Measurements from ENCODE around the gene MSH5. TPM values are rescaled to one million over a fixed set of nuclear protein-coding genes. Genes with fewer than 3 reads are reported as not detected.

Gene MSH5
- total and polyA plus RNA-seq, 2 donors (not counting 1 experiment from before 2014, with no cell fraction given) = 4.3 to 6.0 TPM

DNA sequence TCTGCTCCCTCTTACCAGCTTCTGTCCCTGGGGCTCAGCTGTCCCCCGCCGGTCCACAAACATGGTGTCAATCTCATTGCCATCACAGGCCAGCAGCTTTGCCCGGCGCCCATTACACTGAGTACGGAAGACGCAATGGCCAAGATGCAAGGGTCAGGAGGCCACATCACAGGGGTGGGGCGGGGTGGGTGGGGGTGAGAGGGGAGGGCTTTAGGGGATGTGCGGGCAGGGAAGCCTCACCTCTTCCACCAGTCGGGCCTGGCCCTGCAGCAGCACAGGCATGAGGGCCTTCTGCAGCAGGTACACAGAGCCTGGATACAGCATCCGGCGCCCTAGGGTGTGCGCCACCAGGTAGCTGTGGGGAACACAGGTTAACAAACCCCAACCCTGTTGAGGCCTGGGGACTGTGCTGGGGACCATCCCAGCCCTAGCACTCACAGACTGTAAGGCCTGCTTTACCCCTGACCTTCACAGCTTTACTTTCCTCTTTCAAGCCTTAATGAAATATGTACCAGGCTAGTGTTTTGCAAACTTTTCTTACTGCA, 48.2 kb upstream of the MSH5 start:
- no peak overlapping the region for H3K9ac ChIP-seq (ENCODE audit: insufficient read depth, low read length)
- H3K27me3 ChIP-seq (ENCODE audit: control insufficient read depth, insufficient read depth, low read length) = no peaks in the 10 kb centered on the region
- H3K36me3 ChIP-seq (ENCODE audit: control insufficient read depth, insufficient read depth, low read length) = peaks cover 31% of the 10 kb centered on the region
- H4K20me1 ChIP-seq (ENCODE audit: control insufficient read depth, extremely low read depth, insufficient read depth, low read length) = no peaks in the 10 kb centered on the region
- H3K9me3 ChIP-seq (ENCODE audit: control insufficient read depth, insufficient read depth, low read depth, low read length) = no peaks in the 10 kb centered on the region
- no peak overlapping the region for H3K4me3 ChIP-seq (replicated peaks in 1 of 4; ENCODE audit: control extremely low read depth in 1 of 4, insufficient read depth in 1 of 4, low read depth in 3 of 4, low read length in 4 of 4)
- H3K27ac ChIP-seq (ENCODE audit: insufficient read depth, low read length) = no peak overlapping the region
- DNase-seq (ENCODE audit: low read depth in 2 of 2) = no peak
- H3K79me2 ChIP-seq (ENCODE audit: control insufficient read depth, insufficient read depth, low read length) = no peaks in the 10 kb centered on the region
- H3K4me2 ChIP-seq (ENCODE audit: extremely low read depth, insufficient read depth, low read length) = no peak overlapping the region
- H3K4me1 ChIP-seq (ENCODE audit: control insufficient read depth, extremely low read depth, insufficient read depth, low read length) = no peaks in the 10 kb centered on the region
- TF ChIP-seq EZH2 (IDR thresholded peaks at IDR 0.05; ENCODE audit: low read length, missing control alignments) = no peak
- TF ChIP-seq, protein P1, sequence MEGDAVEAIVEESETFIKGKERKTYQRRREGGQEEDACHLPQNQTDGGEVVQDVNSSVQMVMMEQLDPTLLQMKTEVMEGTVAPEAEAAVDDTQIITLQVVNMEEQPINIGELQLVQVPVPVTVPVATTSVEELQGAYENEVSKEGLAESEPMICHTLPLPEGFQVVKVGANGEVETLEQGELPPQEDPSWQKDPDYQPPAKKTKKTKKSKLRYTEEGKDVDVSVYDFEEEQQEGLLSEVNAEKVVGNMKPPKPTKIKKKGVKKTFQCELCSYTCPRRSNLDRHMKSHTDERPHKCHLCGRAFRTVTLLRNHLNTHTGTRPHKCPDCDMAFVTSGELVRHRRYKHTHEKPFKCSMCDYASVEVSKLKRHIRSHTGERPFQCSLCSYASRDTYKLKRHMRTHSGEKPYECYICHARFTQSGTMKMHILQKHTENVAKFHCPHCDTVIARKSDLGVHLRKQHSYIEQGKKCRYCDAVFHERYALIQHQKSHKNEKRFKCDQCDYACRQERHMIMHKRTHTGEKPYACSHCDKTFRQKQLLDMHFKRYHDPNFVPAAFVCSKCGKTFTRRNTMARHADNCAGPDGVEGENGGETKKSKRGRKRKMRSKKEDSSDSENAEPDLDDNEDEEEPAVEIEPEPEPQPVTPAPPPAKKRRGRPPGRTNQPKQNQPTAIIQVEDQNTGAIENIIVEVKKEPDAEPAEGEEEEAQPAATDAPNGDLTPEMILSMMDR (conservative IDR thresholded peaks at IDR 0.05 in 1 of 2, IDR thresholded peaks at IDR 0.05 in 1 of 2; ENCODE audit: low read depth in 1 of 2, low read length in 2 of 2) = no peak
- H2AFZ ChIP-seq (ENCODE audit: low read length) = no peak overlapping the region

DNA sequence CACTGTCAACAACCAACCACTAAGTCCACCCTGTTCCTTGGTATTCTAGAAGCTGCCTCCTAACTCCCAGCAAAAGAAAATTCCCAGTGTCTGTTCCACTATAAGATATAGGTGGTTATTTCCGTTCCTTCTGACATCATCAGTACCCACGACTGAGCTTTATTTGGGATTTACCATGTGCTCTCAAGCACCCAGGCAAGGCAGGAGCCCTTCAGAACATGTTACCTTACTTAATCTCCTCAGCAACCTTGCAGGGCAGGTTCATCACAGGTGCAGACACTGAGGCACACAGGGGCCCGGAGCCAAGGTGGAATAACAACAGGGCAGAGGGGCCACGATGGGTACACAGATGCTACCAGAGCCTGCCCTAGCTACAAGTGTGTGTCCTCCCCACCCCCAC, 47.5 kb upstream of the MSH5 start:
- Histone ChIP-seq H3K4me1 (ENCODE audit: control insufficient read depth, extremely low read depth, insufficient read depth, low read length) (no peaks in the 10 kb centered on the region), H4K20me1 (ENCODE audit: control insufficient read depth, extremely low read depth, insufficient read depth, low read length) (no peaks in the 10 kb centered on the region), H3K27ac (ENCODE audit: insufficient read depth, low read length) (no peak overlapping the region), H2AFZ (ENCODE audit: low read length) (no peak overlapping the region), H3K9ac (ENCODE audit: insufficient read depth, low read length) (no peak overlapping the region), H3K9me3 (ENCODE audit: control insufficient read depth, insufficient read depth, low read depth, low read length) (no peaks in the 10 kb centered on the region), H3K79me2 (ENCODE audit: control insufficient read depth, insufficient read depth, low read length) (no peaks in the 10 kb centered on the region), H3K36me3 (ENCODE audit: control insufficient read depth, insufficient read depth, low read length) (peaks cover 31% of the 10 kb centered on the region), H3K27me3 (ENCODE audit: control insufficient read depth, insufficient read depth, low read length) (no peaks in the 10 kb centered on the region), H3K4me3 (replicated peaks in 1 of 4; ENCODE audit: control extremely low read depth in 1 of 4, insufficient read depth in 1 of 4, low read depth in 3 of 4, low read length in 4 of 4) (no peak overlapping the region), H3K4me2 (ENCODE audit: extremely low read depth, insufficient read depth, low read length) (no peak overlapping the region)
- DNase-seq (ENCODE audit: low read depth in 2 of 2) = no peak
- TF ChIP-seq, protein P1 (conservative IDR thresholded peaks at IDR 0.05 in 1 of 2, IDR thresholded peaks at IDR 0.05 in 1 of 2; ENCODE audit: low read depth in 1 of 2, low read length in 2 of 2) = no peak
- TF ChIP-seq EZH2 (IDR thresholded peaks at IDR 0.05; ENCODE audit: low read length, missing control alignments) = no peak

DNA sequence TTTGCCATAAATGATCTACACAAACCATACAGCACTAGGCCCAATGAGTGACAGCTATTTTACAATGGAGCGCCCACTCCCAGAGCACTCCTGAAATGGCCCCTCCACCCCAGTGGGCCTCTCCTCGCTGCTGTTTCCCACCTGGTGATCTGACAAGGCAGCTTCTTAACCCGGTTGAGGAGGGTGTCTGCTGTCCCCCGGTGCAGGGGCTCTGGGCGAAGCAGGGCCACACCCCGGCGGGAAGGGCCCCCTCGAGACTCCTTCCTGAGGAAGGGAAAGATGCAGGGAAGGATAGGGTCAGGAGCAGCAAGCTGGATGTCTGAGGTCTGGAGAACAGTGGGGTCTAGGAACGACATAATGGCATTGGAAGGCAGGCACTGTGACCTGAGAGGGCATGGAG, 46.9 kb upstream of the MSH5 start:
- H3K27me3 ChIP-seq (ENCODE audit: control insufficient read depth, insufficient read depth, low read length) = no peaks in the 10 kb centered on the region
- TF ChIP-seq, protein P1 (conservative IDR thresholded peaks at IDR 0.05 in 1 of 2, IDR thresholded peaks at IDR 0.05 in 1 of 2; ENCODE audit: low read depth in 1 of 2, low read length in 2 of 2) = no peak
- TF ChIP-seq EZH2 (IDR thresholded peaks at IDR 0.05; ENCODE audit: low read length, missing control alignments) = no peak
- H3K27ac ChIP-seq (ENCODE audit: insufficient read depth, low read length) = no peak overlapping the region
- peaks cover 27% of the 10 kb centered on the region for H3K36me3 ChIP-seq (ENCODE audit: control insufficient read depth, insufficient read depth, low read length)
- no peaks in the 10 kb centered on the region for H3K79me2 ChIP-seq (ENCODE audit: control insufficient read depth, insufficient read depth, low read length)
- no peaks in the 10 kb centered on the region for H3K9me3 ChIP-seq (ENCODE audit: control insufficient read depth, insufficient read depth, low read depth, low read length)
- no peaks in the 10 kb centered on the region for H3K4me1 ChIP-seq (ENCODE audit: control insufficient read depth, extremely low read depth, insufficient read depth, low read length)
- no peak overlapping the region for H2AFZ ChIP-seq (ENCODE audit: low read length)
- DNase-seq (ENCODE audit: low read depth in 2 of 2) = no peak
- H3K4me3 ChIP-seq (replicated peaks in 1 of 4; ENCODE audit: control extremely low read depth in 1 of 4, insufficient read depth in 1 of 4, low read depth in 3 of 4, low read length in 4 of 4) = no peak overlapping the region
- H4K20me1 ChIP-seq (ENCODE audit: control insufficient read depth, extremely low read depth, insufficient read depth, low read length) = no peaks in the 10 kb centered on the region
- H3K9ac ChIP-seq (ENCODE audit: insufficient read depth, low read length) = no peak overlapping the region
- no peak overlapping the region for H3K4me2 ChIP-seq (ENCODE audit: extremely low read depth, insufficient read depth, low read length)

Measured in fibroblast of lung (primary cell).